Fibroblast of mammary gland (primary cell): ENCODE measurements around the gene SRGAP3.

Experiments
- DNase-seq: peaks from one replicate; pipeline ENCODE4 v3.0.0-alpha.2; 2010; ENCODE audit warnings: low read depth
- H3K4me3 ChIP-seq: 2 replicates; pipeline ENCODE4 v1.5.1; 2011; ENCODE audit warnings: low read depth, mild to moderate bottlenecking, low read length, moderate library complexity; ENCODE audit not compliant: control insufficient read depth
- CTCF ChIP-seq: conservative IDR thresholded peaks from 2 replicates; pipeline ENCODE4 v1.5.1; 2011; ENCODE audit warnings: low read depth, low read length, inconsistent platforms; ENCODE audit not compliant: control insufficient read depth, insufficient read depth

Gene SRGAP3

GRCh38 chr3:9026320-9027045 lies 223.0 kb downstream of the SRGAP3 start:
- no peak for DNase-seq
- no peak for TF ChIP-seq CTCF
- H3K4me3 ChIP-seq, result no peak overlapping the region

GRCh38 chr3:9024341-9024740 lies 225.1 kb downstream of the SRGAP3 start:
- H3K4me3 ChIP-seq, result no peak overlapping the region
- no peak for TF ChIP-seq CTCF
- DNase-seq, result no peak

GRCh38 chr3:9023226-9023590 lies 226.2 kb downstream of the SRGAP3 start:
- no peak overlapping the region for H3K4me3 ChIP-seq
- DNase-seq, result peak; percentile 61
- no peak for TF ChIP-seq CTCF

GRCh38 chr3:9022305-9023225 lies 226.9 kb downstream of the SRGAP3 start:
- no peak for DNase-seq
- no peak for TF ChIP-seq CTCF

GRCh38 chr3:9021271-9022009 lies 228.0 kb downstream of the SRGAP3 start:
- DNase-seq, result no peak

More at GRCh38 chr3:9022305-9023225, 226.9 kb downstream of the SRGAP3 start:
- H3K4me3 ChIP-seq, result no peak overlapping the region

More at GRCh38 chr3:9021271-9022009, 228.0 kb downstream of the SRGAP3 start:
- TF ChIP-seq CTCF, result no peak
- H3K4me3 ChIP-seq, result no peak overlapping the region
